NCI-H526 (cell line): ENCODE results near the gene BCO2.

Experiments
- DNase-seq, 2 experiments: peaks; one replicate each; lab custom pipeline; 2025; lab: John Stamatoyannopoulos, UW

BCO2 gene

GRCh38 chr11:112249871-112250610, 74.7 kb downstream of the BCO2 start:
- DNase-seq, result no peak

GRCh38 chr11:112253605-112254242, 78.4 kb downstream of the BCO2 start:
- no peak for DNase-seq

- no peak for DNase-seq
Observed at GRCh38 chr11:112255067-112255720, 79.9 kb downstream of the BCO2 start.

- DNase-seq, result no peak
Observed at GRCh38 chr11:112260490-112260889, 85.2 kb downstream of the BCO2 start, which contains the start of gene PLET1. Gene PLET1 (minus strand): TSS chr11:112260860. CDS start chr11:112260589, 271 bp downstream.

- no peak for DNase-seq
Observed at GRCh38 chr11:112265659-112266409, 90.5 kb downstream of the BCO2 start.

DNA sequence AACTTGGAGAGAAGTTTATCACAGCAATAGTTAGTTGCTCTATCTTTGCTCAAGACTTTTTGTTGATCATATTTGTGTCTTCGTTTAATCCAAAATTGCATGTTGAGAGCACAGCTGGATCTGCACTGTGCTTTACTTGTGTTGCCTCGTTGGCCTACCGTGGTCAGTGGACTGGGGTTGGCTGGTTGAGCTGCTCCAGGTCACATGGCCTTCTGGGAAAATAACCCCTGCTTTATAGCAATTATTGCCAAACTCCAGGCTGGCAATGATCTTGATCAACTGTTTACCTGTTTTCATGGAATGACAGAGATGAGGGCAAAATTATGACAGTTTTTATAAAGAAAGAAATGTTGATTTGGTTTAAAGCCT, 91.1 kb downstream of the BCO2 start:
- DNase-seq, result no peak

DNA sequence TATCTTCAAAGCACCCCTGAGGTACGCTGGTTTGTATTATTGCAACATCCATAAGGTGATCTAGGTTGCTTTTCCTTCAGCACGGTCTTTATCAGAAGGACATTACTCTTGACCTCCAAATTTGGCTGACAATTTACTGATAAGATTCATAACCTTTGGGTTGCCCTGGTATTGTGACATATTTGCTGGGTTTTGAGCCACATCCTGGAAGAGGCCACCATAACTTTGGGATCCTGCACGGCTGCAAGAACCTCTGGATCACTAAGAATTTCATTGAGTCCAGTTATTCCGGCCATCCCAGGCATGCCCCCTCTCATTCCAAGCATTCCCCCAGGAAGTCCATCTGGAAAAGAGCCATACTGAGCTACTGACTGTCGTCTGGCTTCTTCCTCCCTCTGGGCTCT, 91.9 kb downstream of the BCO2 start:
- no peak for DNase-seq

DNA sequence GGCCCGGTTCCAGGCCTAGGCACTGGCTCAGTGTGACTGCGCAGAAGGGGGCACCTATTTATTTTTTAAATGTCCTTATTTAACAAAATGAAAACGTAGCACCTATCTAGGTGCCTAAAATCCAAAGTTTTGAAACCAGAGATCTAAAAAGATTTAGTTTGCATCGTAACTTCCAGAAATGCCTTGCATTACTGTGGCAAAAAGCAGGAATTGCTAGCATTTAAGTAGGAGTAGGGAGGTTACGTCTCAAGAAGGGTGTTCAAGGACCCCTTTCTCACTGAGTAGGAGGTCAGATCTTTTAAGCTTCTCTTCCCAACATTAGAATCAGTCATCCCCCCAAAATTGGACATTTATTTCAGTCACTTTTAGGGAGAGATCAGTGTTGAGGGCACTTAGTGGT, 93.1 kb downstream of the BCO2 start:
- no peak for DNase-seq
